ENCODE results near the gene NPIPA1.
"Not testable (repeated sequence)": the region's sequence is repeated elsewhere in the genome, so short reads cannot be mapped to it uniquely, and the experiment has no call there.

Gene NPIPA1

DNA sequence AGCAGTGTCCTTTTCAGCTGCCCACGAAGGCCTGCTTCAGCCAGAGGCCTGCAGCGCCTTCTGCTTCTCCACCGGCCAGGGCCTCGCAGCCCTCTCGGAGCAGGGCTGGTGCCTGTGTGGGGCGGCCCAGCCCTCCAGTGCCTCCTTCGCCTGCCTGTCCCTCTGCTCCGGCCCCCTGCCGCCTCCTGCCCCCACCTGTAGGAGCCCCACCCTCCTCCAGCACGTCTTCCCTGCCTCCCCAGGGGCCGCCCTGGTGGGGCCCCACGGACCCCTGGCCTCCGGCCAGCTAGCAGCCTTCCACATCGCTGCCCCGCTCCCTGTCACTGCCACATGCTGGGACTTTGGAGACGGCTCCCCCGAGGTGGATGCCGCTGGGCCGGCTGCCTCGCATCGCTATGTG, 18.7 kb upstream of the NPIPA1 start:
- not testable (repeated sequence) for H3K36me3 ChIP-seq (ENCODE audit: low read depth); H3K9me3 ChIP-seq (ENCODE audit: severe bottlenecking); H3K27ac ChIP-seq (ENCODE audit: poor library complexity, severe bottlenecking); H3K4me3 ChIP-seq (ENCODE audit: severe bottlenecking); ATAC-seq (ENCODE audit: low read depth); H3K4me1 ChIP-seq (ENCODE audit: insufficient read depth, poor library complexity, severe bottlenecking); H3K27me3 ChIP-seq (ENCODE audit: insufficient read depth, poor library complexity, severe bottlenecking)
- DNase-seq (ENCODE audit: low spot score): peak; percentile 38

DNA sequence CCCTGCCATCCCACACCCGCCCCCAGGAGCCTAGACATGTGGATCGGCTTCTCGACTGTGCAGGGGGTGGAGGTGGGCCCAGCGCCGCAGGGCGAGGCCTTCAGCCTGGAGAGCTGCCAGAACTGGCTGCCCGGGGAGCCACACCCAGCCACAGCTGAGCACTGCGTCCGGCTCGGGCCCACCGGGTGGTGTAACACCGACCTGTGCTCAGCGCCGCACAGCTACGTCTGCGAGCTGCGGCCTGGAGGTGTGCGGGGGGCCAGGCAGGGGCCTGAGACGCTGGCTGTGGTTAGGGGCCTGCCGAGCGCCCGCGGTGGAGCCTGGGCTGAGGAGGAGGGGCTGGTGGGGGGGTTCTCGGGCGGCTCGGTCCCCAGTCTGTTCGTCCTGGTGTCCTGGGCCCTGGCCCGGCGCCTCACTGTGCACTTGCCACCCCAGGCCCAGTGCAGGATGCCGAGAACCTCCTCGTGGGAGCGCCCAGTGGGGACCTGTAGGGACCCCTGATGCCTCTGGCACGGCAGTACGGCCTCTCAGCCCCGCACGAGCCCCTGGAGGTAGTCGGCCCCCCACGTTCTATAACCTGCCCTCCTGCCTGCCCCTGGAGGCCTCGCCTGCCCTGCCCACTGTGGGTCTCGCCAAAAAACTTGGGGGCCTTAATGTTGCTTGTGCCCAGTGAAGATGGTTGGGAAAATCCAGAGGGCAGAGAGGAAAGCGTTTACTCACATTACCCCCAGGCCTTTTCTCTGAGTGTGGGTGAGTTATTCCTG, 17.2 kb upstream of the NPIPA1 start:
- DNase-seq (ENCODE audit: low spot score): peak; percentile 55
- ATAC-seq (ENCODE audit: low read depth); H3K27ac ChIP-seq (ENCODE audit: poor library complexity, severe bottlenecking): not testable (repeated sequence)

DNA sequence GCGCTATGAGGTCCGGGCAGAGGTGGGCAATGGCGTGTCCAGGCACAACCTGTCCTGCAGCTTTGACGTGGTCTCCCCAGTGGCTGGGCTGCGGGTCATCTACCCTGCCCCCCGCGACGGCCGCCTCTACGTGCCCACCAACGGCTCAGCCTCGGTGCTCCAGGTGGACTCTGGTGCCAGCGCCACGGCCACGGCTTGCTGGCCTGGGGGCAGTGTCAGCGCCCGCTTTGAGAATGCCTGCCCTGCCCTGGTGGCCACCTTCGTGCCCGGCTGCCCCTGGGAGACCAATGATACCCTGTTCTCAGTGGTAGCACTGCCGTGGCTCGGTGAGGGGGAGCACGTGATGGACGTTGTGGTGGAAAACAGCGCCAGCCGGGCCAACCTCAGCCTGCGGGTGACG, 15.0 kb upstream of the NPIPA1 start:
- not testable (repeated sequence) for H3K36me3 ChIP-seq (ENCODE audit: low read depth); H3K4me3 ChIP-seq (ENCODE audit: severe bottlenecking); H3K9me3 ChIP-seq (ENCODE audit: severe bottlenecking); H3K27me3 ChIP-seq (ENCODE audit: insufficient read depth, poor library complexity, severe bottlenecking); H3K4me1 ChIP-seq (ENCODE audit: insufficient read depth, poor library complexity, severe bottlenecking); ATAC-seq (ENCODE audit: low read depth); H3K27ac ChIP-seq (ENCODE audit: poor library complexity, severe bottlenecking)
- DNase-seq (ENCODE audit: low spot score): peak; percentile 6

More for the DNA sequence above, 17.2 kb upstream of the NPIPA1 start:
- not testable (repeated sequence) for H3K9me3 ChIP-seq (ENCODE audit: severe bottlenecking); H3K36me3 ChIP-seq (ENCODE audit: low read depth); H3K27me3 ChIP-seq (ENCODE audit: insufficient read depth, poor library complexity, severe bottlenecking); H3K4me1 ChIP-seq (ENCODE audit: insufficient read depth, poor library complexity, severe bottlenecking); H3K4me3 ChIP-seq (ENCODE audit: severe bottlenecking)

DNA sequence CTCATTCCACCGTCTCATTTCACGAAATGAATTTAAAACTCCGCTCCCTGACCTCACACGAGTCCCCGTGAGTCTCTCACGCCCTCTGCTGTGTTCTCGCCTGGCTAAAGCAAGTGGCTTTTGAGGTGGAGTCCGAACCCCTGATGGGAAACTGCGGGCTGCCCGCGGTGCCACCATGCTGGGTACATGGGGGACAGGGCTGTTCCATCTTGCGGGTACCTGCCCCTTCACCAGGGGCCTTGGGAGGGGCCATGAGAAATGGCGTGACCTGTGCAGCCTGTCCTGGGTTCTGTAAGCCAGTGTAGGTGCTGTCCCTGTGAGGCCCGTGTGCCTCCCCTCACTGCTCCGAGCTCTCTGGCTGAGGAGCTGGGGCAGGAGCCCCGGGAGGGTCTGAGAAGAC, 14.3 kb upstream of the NPIPA1 start:
- not testable (repeated sequence) for H3K4me3 ChIP-seq (ENCODE audit: severe bottlenecking); H3K27ac ChIP-seq (ENCODE audit: poor library complexity, severe bottlenecking); H3K36me3 ChIP-seq (ENCODE audit: low read depth); ATAC-seq (ENCODE audit: low read depth); H3K4me1 ChIP-seq (ENCODE audit: insufficient read depth, poor library complexity, severe bottlenecking); H3K9me3 ChIP-seq (ENCODE audit: severe bottlenecking); H3K27me3 ChIP-seq (ENCODE audit: insufficient read depth, poor library complexity, severe bottlenecking)
- peak; percentile 2 for DNase-seq (ENCODE audit: low spot score)

DNA sequence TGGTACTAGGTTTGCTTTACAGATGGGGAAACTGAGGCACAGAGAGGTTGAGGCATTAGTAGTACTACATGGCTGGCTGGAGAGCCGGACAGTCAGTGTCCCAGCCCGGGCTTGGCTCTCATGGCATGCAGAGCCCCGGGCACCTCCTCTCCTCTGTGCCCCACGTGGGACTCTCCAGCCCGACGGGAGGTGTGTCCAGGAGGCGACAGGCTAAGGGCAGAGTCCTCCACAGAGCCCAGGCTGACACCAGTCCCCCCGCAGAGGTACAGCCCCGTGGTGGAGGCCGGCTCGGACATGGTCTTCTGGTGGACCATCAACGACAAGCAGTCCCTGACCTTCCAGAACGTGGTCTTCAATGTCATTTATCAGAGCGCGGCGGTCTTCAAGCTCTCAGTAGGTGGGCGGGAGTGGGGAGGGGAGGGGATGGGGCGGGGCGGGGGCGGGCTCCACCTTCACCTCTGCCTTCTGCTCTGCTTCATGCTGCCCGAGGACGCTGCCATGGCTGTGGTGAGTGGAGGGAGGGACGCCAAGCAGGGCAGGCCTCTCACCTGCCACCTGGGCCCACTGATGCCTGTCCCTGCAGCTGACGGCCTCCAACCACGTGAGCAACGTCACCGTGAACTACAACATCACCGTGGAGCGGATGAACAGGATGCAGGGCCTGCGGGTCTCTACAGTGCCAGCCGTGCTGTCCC, 13.7 kb upstream of the NPIPA1 start:
- ATAC-seq (ENCODE audit: low read depth); H3K36me3 ChIP-seq (ENCODE audit: low read depth); H3K27ac ChIP-seq (ENCODE audit: poor library complexity, severe bottlenecking); H3K4me3 ChIP-seq (ENCODE audit: severe bottlenecking); H3K4me1 ChIP-seq (ENCODE audit: insufficient read depth, poor library complexity, severe bottlenecking); H3K27me3 ChIP-seq (ENCODE audit: insufficient read depth, poor library complexity, severe bottlenecking); H3K9me3 ChIP-seq (ENCODE audit: severe bottlenecking): not testable (repeated sequence)
- peak; percentile 20 for DNase-seq (ENCODE audit: low spot score)

DNA sequence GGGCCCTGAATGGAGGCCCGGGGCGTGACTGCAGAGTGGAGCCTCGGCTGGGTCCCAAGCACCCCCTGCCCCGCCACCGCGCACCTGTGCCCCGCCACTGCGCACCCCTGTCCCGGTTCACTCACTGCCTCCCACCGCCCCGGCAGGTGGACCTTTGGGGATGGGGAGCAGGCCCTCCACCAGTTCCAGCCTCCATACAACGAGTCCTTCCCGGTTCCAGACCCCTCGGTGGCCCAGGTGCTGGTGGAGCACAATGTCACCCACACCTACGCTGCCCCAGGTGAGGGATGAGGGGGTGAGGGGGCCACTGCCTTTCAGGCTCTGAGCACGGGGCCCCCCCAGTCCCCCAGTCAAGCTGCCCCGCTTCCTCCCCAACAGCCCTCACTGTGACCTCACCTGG, 12.9 kb upstream of the NPIPA1 start:
- H3K4me3 ChIP-seq (ENCODE audit: severe bottlenecking); H3K27ac ChIP-seq (ENCODE audit: poor library complexity, severe bottlenecking); H3K27me3 ChIP-seq (ENCODE audit: insufficient read depth, poor library complexity, severe bottlenecking); ATAC-seq (ENCODE audit: low read depth); H3K4me1 ChIP-seq (ENCODE audit: insufficient read depth, poor library complexity, severe bottlenecking); DNase-seq (ENCODE audit: low spot score); H3K9me3 ChIP-seq (ENCODE audit: severe bottlenecking); H3K36me3 ChIP-seq (ENCODE audit: low read depth): not testable (repeated sequence)

DNA sequence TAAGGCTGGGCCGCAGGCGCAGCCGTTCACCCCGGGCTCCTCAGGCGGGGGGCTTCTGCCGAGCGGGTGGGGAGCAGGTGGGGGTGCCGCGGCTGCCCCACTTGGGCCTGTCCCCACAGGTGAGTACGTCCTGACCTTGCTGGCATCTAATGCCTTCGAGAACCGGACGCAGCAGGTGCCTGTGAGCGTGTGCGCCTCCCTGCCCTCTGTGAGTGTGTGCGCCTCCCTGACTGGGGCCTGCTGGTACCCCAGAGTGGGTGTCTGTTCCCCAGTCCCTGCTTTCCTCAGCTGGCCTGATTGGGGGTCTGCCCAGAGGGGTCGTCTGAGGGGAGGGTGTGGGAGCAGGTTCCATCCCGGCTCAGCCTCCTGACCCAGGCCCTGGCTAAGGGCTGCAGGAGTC, 12.3 kb upstream of the NPIPA1 start:
- DNase-seq (ENCODE audit: low spot score); H3K36me3 ChIP-seq (ENCODE audit: low read depth); H3K27me3 ChIP-seq (ENCODE audit: insufficient read depth, poor library complexity, severe bottlenecking); H3K4me3 ChIP-seq (ENCODE audit: severe bottlenecking); ATAC-seq (ENCODE audit: low read depth); H3K4me1 ChIP-seq (ENCODE audit: insufficient read depth, poor library complexity, severe bottlenecking); H3K27ac ChIP-seq (ENCODE audit: poor library complexity, severe bottlenecking); H3K9me3 ChIP-seq (ENCODE audit: severe bottlenecking): not testable (repeated sequence)

DNA sequence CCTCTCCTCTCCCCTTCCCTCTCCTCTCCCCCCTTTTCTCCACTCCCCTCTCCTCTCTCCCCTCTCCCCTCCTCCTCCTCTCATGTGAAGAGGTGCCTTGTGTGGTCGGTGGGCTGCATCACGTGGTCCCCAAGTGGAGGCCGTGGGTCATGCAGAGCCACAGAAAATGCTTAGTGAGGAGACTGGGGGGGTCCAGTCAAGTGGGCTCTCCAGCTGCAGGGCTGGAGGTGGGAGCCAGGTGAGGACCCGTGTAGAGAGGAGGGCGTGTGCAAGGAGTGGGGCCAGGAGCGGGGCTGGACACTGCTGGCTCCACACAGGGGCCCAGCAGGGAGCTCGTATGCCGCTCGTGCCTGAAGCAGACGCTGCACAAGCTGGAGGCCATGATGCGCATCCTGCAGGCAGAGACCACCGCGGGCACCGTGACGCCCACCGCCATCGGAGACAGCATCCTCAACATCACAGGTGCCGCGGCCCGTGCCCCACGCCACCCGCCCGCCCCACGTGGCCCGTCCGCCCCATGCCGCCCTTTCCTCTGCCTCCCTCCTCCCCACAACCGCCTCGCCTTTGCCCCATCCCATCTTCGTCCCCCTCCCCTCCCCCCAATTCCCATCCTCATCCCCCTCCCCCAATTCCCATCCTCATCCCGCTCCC, 9.1 kb upstream of the NPIPA1 start:
- H3K36me3 ChIP-seq (ENCODE audit: low read depth); H3K27ac ChIP-seq (ENCODE audit: poor library complexity, severe bottlenecking); H3K27me3 ChIP-seq (ENCODE audit: insufficient read depth, poor library complexity, severe bottlenecking); H3K9me3 ChIP-seq (ENCODE audit: severe bottlenecking); H3K4me3 ChIP-seq (ENCODE audit: severe bottlenecking); H3K4me1 ChIP-seq (ENCODE audit: insufficient read depth, poor library complexity, severe bottlenecking): not testable (repeated sequence)
- peak; percentile 60; the same call in 2 of the 3 replicates for ATAC-seq (ENCODE audit: low read depth)
- DNase-seq (ENCODE audit: low spot score): peak; percentile 71

DNA sequence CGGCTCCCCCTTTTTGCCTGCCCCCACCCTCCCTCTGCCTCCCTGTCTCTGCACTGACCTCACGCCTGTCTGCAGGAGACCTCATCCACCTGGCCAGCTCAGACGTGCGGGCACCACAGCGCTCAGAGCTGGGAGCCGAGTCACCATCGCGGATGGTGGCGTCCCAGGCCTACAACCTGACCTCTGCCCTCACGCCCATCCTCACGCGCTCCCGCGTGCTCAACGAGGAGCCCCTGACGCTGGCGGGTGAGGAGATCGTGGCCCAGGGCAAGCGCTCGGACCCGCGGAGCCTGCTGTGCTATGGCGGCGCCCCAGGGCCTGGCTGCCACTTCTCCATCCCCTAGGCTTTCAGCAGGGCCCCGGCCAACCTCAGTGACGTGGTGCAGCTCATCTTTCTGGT, 8.1 kb upstream of the NPIPA1 start:
- H3K27ac ChIP-seq (ENCODE audit: poor library complexity, severe bottlenecking); H3K4me1 ChIP-seq (ENCODE audit: insufficient read depth, poor library complexity, severe bottlenecking); H3K4me3 ChIP-seq (ENCODE audit: severe bottlenecking); H3K36me3 ChIP-seq (ENCODE audit: low read depth); H3K9me3 ChIP-seq (ENCODE audit: severe bottlenecking); ATAC-seq (ENCODE audit: low read depth); H3K27me3 ChIP-seq (ENCODE audit: insufficient read depth, poor library complexity, severe bottlenecking); DNase-seq (ENCODE audit: low spot score): not testable (repeated sequence)

DNA sequence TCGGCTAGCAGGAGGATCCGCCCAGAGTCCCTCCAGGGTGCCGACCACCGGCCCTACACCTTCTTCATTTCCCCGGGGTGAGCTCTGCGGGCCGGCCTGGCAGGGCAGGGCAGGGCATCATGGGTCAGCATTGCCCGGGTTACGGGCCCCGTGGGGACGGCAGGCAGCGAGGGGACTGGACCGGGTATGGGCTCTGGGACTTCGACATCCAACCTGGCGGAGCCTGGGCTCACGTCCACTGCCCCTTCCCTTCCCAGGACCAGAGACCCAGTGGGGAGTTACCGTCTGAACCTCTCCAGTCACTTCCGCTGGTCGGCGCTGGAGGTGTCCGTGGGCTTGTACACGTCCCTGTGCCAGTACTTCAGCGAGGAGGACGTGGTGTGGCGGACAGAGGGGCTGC, 7.0 kb upstream of the NPIPA1 start:
- H3K36me3 ChIP-seq (ENCODE audit: low read depth); DNase-seq (ENCODE audit: low spot score); H3K4me1 ChIP-seq (ENCODE audit: insufficient read depth, poor library complexity, severe bottlenecking); H3K4me3 ChIP-seq (ENCODE audit: severe bottlenecking); H3K9me3 ChIP-seq (ENCODE audit: severe bottlenecking); H3K27ac ChIP-seq (ENCODE audit: poor library complexity, severe bottlenecking); ATAC-seq (ENCODE audit: low read depth); H3K27me3 ChIP-seq (ENCODE audit: insufficient read depth, poor library complexity, severe bottlenecking): not testable (repeated sequence)

DNA sequence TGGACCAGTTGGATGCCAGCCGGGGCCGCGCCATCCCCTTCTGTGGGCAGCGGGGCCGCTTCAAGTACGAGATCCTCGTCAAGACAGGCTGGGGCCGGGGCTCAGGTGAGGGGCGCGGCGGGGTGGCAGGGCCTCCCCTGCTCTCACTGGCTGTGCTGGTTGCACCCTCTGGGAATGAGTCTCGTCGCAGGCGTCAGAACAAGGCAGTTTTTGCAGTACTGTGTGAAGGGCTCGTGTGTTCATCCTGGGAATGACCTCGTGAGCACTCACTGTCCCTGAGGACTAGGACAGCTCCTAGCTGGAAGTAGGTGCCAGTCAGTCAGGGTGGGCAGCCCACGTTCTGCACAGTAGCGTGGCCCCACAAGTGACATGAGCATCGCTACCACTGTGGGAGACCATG, 6.3 kb upstream of the NPIPA1 start:
- ATAC-seq (ENCODE audit: low read depth); DNase-seq (ENCODE audit: low spot score); H3K36me3 ChIP-seq (ENCODE audit: low read depth); H3K4me1 ChIP-seq (ENCODE audit: insufficient read depth, poor library complexity, severe bottlenecking); H3K27me3 ChIP-seq (ENCODE audit: insufficient read depth, poor library complexity, severe bottlenecking); H3K9me3 ChIP-seq (ENCODE audit: severe bottlenecking); H3K4me3 ChIP-seq (ENCODE audit: severe bottlenecking); H3K27ac ChIP-seq (ENCODE audit: poor library complexity, severe bottlenecking): not testable (repeated sequence)
